GM18508 (cell line): ENCODE data around the gene RSRC1.
"Not testable (repeated sequence)": the region's sequence is repeated elsewhere in the genome, so short reads cannot be mapped to it uniquely, and the experiment has no call there.

Experiments used
- ATAC-seq: cut with Tn5 transposase; IDR thresholded peaks from one replicate; pipeline ENCODE4 v1.9.1; 2021; ENCODE audit warnings: moderate number of reproducible peaks; ENCODE audit not compliant: insufficient read depth, unreplicated experiment

The RSRC1 gene

GRCh38 chr3:158213461-158213860 is 103.6 kb downstream of the RSRC1 start:
- ATAC-seq: no peak

DNA sequence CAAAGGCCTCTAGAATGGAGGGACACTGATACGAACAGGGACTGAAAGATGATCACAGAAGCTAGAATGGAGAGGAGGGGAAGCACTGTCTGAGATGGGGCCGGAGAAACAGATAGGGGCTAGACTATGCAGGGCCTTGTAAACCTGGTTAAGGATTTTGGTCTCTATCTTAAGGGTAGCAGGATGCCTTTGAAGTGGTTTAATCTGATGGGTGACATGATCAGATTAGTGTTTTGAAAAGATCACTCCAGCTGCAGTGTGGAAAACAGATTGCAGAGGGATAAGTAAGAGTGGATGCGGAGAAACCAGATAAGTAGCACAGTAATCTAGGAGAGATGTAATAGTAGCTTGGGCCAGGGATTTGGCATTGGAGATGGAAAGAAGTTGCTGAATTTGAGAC is 108.1 kb downstream of the RSRC1 start:
- ATAC-seq: no peak

DNA sequence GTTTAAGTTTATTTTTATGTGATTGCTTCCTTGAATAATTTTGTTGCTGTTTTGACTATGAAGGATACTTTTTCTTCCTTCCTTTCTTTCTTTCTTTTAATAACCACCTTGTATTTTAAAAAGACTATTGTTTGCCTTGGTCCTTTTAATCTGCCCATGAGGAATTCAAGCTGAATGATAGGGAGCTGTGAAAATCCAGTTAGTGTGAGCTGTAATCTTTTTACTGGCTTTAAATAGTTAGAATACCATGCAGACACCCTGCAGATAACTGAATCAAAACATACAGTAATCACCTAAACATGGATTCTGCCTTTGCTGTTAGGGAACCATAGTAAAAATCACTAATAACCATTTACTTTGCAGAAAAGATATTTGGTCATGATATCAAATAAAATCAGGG is 110.7 kb downstream of the RSRC1 start:
- no peak for ATAC-seq

GRCh38 chr3:158221426-158221825 is 111.5 kb downstream of the RSRC1 start:
- no peak for ATAC-seq

DNA sequence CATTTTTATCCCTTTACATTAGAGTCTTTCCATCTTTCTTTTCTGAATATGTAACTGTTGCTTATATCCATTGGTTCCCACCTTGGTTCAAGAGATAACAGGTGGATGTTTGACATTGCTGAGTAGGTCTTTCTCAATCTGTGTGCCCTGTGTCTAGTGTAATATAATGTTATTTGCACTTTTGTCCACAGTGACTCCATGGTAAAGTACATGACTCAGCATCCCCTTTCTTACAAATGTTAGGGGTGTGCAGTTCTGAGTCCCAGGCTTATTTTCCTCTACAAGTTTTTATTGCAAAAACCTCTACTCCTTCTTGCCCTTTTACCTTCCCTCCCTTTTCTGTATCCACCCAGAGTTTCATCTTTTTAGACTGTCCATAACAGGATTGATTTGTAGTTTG is 116.5 kb downstream of the RSRC1 start:
- ATAC-seq: no peak

GRCh38 chr3:158228942-158229341 is 119.1 kb downstream of the RSRC1 start:
- not testable (repeated sequence) for ATAC-seq

- no peak for ATAC-seq
Measured at GRCh38 chr3:158233791-158234190, 123.9 kb downstream of the RSRC1 start.

DNA sequence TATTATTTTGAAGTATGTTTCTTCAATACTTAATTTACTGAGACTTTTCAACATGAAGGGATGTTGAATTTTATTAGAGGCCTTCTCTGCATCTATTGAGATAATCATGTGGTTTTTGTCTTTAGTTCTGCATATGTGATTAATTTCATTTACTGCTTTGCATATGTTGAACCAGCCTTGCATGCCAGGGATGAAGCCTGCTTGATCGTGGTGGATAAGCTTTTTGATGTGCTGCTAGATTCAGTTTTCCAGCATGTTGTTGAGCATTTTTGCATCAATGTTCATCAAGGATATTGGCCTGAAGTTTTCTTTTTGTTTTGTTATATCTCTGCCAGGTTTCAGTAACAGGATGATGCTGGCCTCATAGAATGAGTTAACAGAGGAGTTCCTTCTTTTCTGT is 134.4 kb downstream of the RSRC1 start:
- ATAC-seq: no peak

DNA sequence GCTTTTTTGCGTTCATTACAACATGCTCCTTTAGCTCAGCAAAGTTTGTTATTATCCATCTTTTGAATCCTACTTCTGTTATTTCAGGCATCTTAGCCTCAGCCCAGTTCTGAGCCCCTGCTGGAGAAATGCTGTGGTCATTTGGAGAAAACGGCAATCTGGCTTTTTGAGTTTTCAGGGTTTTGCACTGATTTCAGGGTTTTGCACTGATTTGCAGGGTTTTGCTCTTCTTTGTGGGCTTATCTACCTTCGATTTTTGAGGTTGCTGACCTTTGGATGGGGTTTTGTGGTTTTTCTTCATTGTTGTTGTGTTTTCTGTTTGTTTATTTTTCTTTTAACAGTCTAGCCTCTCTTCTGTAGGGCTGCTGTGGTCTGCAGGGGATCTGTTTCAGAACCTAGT is 137.4 kb downstream of the RSRC1 start:
- no peak for ATAC-seq

DNA sequence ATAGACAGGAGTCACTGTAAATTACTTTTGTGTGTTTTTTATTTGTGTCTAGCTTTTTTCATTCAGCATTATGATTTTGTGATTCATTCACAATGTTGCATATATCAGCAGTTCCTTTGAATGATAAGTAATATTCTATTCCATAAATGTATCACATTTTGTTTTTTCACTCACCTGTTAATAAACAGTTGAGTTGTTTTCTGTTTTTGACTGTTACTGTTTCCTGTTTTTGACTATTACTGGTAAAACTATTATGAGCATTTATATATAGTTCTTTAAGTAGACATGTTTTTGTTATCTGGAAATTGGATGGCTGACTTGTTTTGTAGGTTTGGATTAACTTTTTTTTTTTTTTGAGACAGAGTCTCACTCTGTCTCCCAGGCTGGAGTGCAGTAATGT is 138.4 kb downstream of the RSRC1 start:
- ATAC-seq: no peak

- peak; percentile 48 for ATAC-seq
Measured at GRCh38 chr3:158249183-158249582, 139.3 kb downstream of the RSRC1 start.

DNA sequence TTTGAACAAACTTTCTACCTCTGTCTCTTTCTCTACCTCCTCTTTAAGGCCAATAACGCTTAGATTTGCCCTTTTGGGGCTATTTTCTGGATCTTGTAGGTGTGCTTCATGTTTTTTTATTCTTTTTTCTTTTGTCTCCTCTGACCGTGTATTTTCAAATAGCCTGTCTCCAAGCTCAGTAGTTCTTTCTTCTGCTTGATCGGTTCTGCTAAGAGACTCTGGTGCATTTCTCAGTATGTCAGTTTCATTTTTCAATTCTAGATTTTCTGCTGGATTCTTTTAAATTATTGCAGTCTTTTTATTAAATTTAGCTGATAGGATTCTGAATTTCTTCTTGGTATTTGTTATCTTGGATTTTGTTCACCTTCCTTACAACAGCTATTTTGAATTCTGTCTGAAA is 148.7 kb downstream of the RSRC1 start:
- ATAC-seq: no peak

GRCh38 chr3:158260392-158260791 is 150.5 kb downstream of the RSRC1 start:
- no peak for ATAC-seq

DNA sequence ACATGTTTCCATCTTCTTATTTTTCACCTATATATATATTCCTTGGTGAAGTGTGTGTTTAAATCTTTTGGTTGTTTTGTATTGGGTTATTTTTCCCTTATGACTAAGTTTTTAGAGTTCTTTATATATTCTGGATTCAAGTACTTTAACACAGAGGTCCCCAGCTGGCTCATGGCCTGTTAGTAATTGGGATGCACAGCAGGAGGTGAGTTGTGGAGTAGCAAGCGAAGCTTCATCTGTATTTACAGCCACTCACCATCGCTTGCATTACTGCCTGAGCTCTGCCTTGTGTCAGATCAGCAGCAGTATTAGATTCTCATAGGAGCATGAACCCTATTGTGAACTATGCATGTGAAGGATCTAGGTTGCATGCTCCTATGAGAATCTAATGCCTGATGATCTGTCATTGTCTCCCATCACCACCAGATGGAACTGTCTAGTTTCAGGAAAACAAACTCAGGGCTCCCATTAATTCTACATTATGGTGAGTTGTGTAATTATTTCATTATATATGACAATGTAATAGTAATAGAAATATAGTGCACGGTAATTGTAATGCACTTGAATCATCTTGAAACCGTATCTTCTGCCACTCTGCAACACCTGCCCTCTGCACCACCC is 151.6 kb downstream of the RSRC1 start:
- ATAC-seq: no peak

- ATAC-seq: no peak
Measured at GRCh38 chr3:158264894-158265293, 155.0 kb downstream of the RSRC1 start.

DNA sequence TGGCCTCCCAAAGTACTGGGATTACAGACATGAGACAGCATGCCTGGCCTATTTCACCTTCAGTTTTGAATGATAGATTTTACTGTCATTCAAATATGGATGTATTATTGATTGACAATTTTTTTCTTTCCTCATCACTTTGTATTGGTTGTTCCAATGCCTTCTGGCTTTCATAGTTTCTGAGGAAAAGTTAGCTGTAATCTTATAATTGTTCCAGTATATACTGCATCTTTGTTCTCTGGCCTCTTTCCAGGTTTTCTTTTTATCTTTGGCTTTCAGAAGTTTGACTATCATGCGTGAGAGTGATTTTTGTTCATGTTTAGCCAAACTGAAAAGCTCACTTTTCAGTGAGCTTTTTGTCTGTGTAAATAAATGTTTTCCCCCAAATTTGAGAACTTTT is 157.1 kb downstream of the RSRC1 start:
- ATAC-seq: no peak

GRCh38 chr3:158269942-158270341 is 160.1 kb downstream of the RSRC1 start:
- no peak for ATAC-seq

GRCh38 chr3:158272081-158272480 is 162.2 kb downstream of the RSRC1 start:
- no peak for ATAC-seq

- no peak for ATAC-seq
Measured at GRCh38 chr3:158273656-158274055, 163.8 kb downstream of the RSRC1 start.

- ATAC-seq: no peak
Measured at GRCh38 chr3:158278187-158278586, 168.3 kb downstream of the RSRC1 start.

DNA sequence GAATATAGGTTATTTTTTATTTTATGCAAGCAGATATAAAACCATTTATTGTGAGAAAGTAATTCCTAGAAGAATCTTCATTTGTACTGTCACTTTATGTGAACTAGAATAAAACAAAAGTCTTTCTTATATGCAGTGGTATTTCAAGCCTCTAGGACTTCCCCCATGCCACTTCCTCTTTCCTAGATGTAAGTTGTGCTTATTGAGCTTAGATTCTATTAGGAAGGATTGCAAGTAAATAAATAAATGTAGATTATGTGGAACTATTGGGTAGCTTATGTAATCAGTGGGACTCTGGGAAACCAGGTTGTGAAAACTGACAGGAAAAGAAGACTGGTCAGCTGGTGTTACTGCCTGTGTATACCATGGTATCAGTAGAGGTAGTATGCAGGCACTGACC is 169.7 kb downstream of the RSRC1 start:
- no peak for ATAC-seq

GRCh38 chr3:158295771-158296170 is 185.9 kb downstream of the RSRC1 start:
- no peak for ATAC-seq

DNA sequence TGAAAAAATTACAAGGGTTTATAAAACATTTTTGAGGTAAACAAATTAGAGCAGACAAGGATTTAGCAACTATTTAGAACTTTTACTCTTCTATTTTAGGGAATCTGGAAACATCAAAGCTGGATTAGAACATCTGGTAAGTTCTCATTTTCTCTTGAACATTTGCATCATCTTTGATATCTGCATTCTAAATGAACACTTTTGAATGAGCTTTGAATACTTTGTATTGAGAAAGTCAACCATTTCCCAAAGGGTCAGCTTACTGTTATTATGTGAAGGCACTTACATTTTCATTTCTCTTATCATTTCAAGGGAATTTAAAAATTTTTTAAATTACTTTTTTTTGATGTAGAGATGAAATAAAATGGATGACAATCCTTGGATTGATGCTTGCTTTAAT is 188.1 kb downstream of the RSRC1 start:
- no peak for ATAC-seq
